Spleen (tissue), 11 donors: Measurements from ENCODE around the gene KDM4D. TPM values are rescaled to one million over a fixed set of nuclear protein-coding genes. Genes with fewer than 3 reads are reported as not detected.

ENCODE experiments used
- DNase-seq: peaks from one replicate; pipeline ENCODE4 v3.0.0-alpha.2; 2020
- H3K27ac ChIP-seq, 8 donors: fragments of 200-600 bp; sonication (generic) in 7 of 8; 1 replicate in 4 of 8; 2 replicates in 4 of 8; pipeline versions ENCODE4 v1.5.0 to v1.8.0; 2016 to 2021; ENCODE audit warnings: inconsistent platforms in 4 of 8, mild to moderate bottlenecking in 4 of 8, moderate library complexity in 1 of 8
- H3K27me3 ChIP-seq, 7 donors: fragments of 200-600 bp; sonication (generic) in 6 of 7; replicated peaks in 1 of 7; 1 replicate in 4 of 7; 2 replicates in 3 of 7; pipeline versions ENCODE4 v1.5.0 to v1.8.0; 2016 to 2021; ENCODE audit warnings: inconsistent platforms in 3 of 7, mild to moderate bottlenecking in 1 of 7
- H3K36me3 ChIP-seq, 6 donors: fragments of 200-600 bp; sonication (generic) in 5 of 6; 1 replicate in 4 of 6; 2 replicates in 2 of 6; pipeline versions ENCODE4 v1.5.0 to v1.8.0; 2016 to 2021; ENCODE audit warnings: inconsistent platforms in 2 of 6
- H3K4me1 ChIP-seq, 6 donors: fragments of 200-600 bp; sonication (generic) in 5 of 6; 1 replicate in 3 of 6; 2 replicates in 3 of 6; pipeline versions ENCODE4 v1.5.0 to v1.8.0; 2016 to 2021; ENCODE audit warnings: inconsistent platforms in 3 of 6
- H3K4me3 ChIP-seq, 8 donors: fragments of 200-600 bp; sonication (generic) in 7 of 8; 1 replicate in 4 of 8; 2 replicates in 4 of 8; pipeline versions ENCODE4 v1.5.0 to v1.8.0; 2016 to 2021; ENCODE audit warnings: inconsistent platforms in 4 of 8, mild to moderate bottlenecking in 4 of 8, moderate library complexity in 2 of 8
- H3K9me3 ChIP-seq, 8 donors: fragments of 200-600 bp; sonication (generic) in 7 of 8; 1 replicate in 4 of 8; 2 replicates in 4 of 8; pipeline versions ENCODE4 v1.5.0 to v1.8.0; 2016 to 2021; ENCODE audit warnings: inconsistent platforms in 4 of 8
- POLR2A ChIP-seq, 3 donors: fragments of 450-650 bp; IDR thresholded peaks; one replicate each; pipeline ENCODE4 v1.5.1; 2017; ENCODE audit warnings: antibody characterized with exemption in 3 of 3, mild to moderate bottlenecking in 1 of 3
- POLR2AphosphoS5 ChIP-seq, 3 donors: sonication (generic); formaldehyde crosslinking; IDR thresholded peaks; one replicate each; pipeline ENCODE4 v1.5.1; 2017; ENCODE audit warnings: antibody characterized with exemption in 3 of 3
- WGBS, 5 donors: extraction: QIAGEN DNeasy Blood & Tissue Kit in 3 of 5; methylation state at CpG; one replicate each; pipeline versions ENCODE4 v1.1.5 to v1.1.7; 2013 to 2018; 5-methylcytosine and 5-hydroxymethylcytosine counted together
- intact Hi-C: fragments of 100-400 bp; cut with DNase I; formaldehyde crosslinking; loops from one replicate; pipeline ENCODE4 v1.15.0; 2023; ENCODE audit warnings: low total_unique reads
- polyA plus RNA-seq, 3 donors: library from polyadenylated mRNA; stranded (reverse); fragments of 200-250 nt; gene quantifications; one replicate each; pipeline ENCODE4 v1.2.1, GENCODE V29; 2013
- total RNA-seq, 7 donors: library from RNA; depleted of rRNA in 3 of 7; stranded (reverse); fragments of >200 nt in 3 of 7; fragmentation: NEBNext Ultra II Directional in 4 of 7; extraction: Animal tissue kit (Norgen Biotek cat#: 25700) in 4 of 7; gene quantifications; one replicate each; pipeline versions ENCODE4 v1.1.0 to v1.2.1, GENCODE V29; 2016 to 2021
- TF ChIP-seq, protein P1 (sequence below), 11 experiments: fragments of 200-600 bp in 7 of 11; fragments of 450-650 bp in 4 of 11; sonication (generic) in 4 of 11; IDR thresholded peaks in 8 of 11; conservative IDR thresholded peaks in 3 of 11; 1 replicate in 7 of 11; 2 replicates in 4 of 11; pipeline versions ENCODE4 v1.4.0 to v1.8.0; 2016 to 2021; ENCODE audit warnings: antibody characterized with exemption in 11 of 11, inconsistent platforms in 4 of 11, mild to moderate bottlenecking in 1 of 11
- donor health status: healthy with polysubstance abuse.
- donor health status: DM: no; HTN: no; CAD: no; lungs with moderate emphysema.
- donor health status: DM: no; HTN: no; CAD: no.
- donor health status: Bipolar disorder and iron deficiency.
- donor health status: healthy.
- donor health status: DM: no; HTN: no; CAD: no.
- donor health status: DM: yes; HTN: yes; CAD: no.

KDM4D gene
- total and polyA plus RNA-seq, 10 donors = 0.39 to 2.8 (median 1.0) TPM

DNA sequence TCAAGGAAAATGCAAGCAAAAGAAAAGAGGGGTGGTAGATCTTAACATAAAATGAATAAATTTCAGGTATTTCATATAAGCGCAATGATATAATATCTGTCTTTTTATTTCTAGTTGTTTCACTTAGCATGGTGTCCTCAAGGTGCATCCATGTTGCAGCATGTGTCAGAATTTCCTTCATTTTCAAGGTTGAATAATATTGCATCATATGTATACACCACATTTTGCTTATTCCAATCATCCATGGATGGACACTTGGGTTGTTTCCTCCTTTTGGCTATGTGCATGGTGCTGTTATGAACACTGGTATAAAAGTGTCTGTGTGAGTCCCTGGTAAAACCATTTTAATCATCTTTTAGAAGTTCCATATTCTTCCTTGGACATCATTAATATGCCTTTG lies 68.7 kb downstream of the KDM4D start:
- H3K9me3 ChIP-seq = no peaks in the 10 kb centered on the region
- no peak overlapping the region for H3K27ac ChIP-seq
- DNase-seq = no peak
- intact Hi-C loops = no loop called here
- H3K27me3 ChIP-seq = peaks cover 0 to 35% (median 8%) of the 10 kb centered on the region in 7 donors
- 94 to 98% (median 96%) methylated on average over 1 of the region's 1 CpG for WGBS, 5 donors
- TF ChIP-seq POLR2A (IDR thresholded peaks at IDR 0.05) (no peak), POLR2AphosphoS5 (IDR thresholded peaks at IDR 0.05) (no peak)
- TF ChIP-seq, protein P1, sequence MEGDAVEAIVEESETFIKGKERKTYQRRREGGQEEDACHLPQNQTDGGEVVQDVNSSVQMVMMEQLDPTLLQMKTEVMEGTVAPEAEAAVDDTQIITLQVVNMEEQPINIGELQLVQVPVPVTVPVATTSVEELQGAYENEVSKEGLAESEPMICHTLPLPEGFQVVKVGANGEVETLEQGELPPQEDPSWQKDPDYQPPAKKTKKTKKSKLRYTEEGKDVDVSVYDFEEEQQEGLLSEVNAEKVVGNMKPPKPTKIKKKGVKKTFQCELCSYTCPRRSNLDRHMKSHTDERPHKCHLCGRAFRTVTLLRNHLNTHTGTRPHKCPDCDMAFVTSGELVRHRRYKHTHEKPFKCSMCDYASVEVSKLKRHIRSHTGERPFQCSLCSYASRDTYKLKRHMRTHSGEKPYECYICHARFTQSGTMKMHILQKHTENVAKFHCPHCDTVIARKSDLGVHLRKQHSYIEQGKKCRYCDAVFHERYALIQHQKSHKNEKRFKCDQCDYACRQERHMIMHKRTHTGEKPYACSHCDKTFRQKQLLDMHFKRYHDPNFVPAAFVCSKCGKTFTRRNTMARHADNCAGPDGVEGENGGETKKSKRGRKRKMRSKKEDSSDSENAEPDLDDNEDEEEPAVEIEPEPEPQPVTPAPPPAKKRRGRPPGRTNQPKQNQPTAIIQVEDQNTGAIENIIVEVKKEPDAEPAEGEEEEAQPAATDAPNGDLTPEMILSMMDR (IDR thresholded peaks at IDR 0.05 in 8 of 11, conservative IDR thresholded peaks at IDR 0.05 in 3 of 11) = no peak
- no peak overlapping the region for H3K4me3 ChIP-seq
- H3K4me1 ChIP-seq = no peaks in the 10 kb centered on the region
- H3K36me3 ChIP-seq = no peaks in the 10 kb centered on the region

DNA sequence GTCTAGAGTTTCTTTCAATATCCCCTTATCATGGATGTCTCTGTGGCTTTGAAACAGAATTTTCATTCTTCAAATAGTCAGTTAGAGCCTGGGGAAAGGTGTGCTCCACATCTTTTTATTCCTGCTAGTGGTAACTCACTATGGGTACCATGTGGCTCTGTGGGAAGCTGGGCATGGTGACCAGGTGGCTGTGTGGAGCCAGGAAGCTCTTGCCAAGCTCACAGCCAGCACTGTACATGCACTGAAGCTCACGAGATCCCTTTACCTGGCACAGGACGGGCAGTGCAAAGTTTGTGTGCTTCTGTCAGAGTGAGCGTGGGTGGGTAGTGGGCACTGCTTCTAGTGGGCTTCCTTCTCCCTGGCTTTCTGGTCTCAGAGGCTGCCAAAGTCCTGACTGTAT lies 69.4 kb downstream of the KDM4D start:
- H3K27me3 ChIP-seq = peaks cover 0 to 28% (median 2%) of the 10 kb centered on the region in 7 donors
- H3K9me3 ChIP-seq = no peaks in the 10 kb centered on the region
- intact Hi-C loops = no loop called here
- DNase-seq = no peak
- 82 to 91% (median 86%) methylated on average over 3 of the region's 3 CpGs for WGBS, 5 donors
- TF ChIP-seq, protein P1 (IDR thresholded peaks at IDR 0.05 in 8 of 11, conservative IDR thresholded peaks at IDR 0.05 in 3 of 11) = no peak
- TF ChIP-seq POLR2AphosphoS5 (IDR thresholded peaks at IDR 0.05) (no peak), POLR2A (IDR thresholded peaks at IDR 0.05) (no peak)
- no peak overlapping the region for H3K4me3 ChIP-seq
- no peaks in the 10 kb centered on the region for H3K36me3 ChIP-seq
- no peak overlapping the region for H3K27ac ChIP-seq
- no peaks in the 10 kb centered on the region for H3K4me1 ChIP-seq

DNA sequence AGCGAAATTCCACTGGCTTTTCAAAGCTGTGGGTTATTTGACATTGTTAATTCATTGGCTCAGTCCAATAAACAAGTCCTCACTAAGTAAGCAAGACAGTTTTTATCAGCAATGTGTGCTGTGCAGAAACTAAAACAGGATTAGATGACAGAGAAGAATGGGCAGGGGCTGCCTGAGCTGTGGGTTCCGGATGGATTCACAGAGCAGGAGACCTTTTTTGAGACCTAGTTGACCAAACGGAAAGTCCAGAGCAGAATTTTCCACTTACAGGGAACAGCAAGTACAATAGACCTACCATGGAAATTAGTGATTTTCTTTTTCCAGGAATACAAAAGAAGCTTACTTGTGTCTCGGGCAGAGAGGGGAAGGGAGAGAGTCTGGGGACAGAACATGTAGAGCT lies 70.5 kb downstream of the KDM4D start:
- WGBS, 5 donors = 74 to 87% (median 85%) methylated on average over 4 of the region's 4 CpGs
- H3K4me1 ChIP-seq = no peaks in the 10 kb centered on the region
- H3K4me3 ChIP-seq = no peak overlapping the region
- DNase-seq = no peak
- no peak overlapping the region for H3K27ac ChIP-seq
- H3K36me3 ChIP-seq = no peaks in the 10 kb centered on the region
- no peaks in the 10 kb centered on the region for H3K9me3 ChIP-seq
- TF ChIP-seq, protein P1 (IDR thresholded peaks at IDR 0.05 in 8 of 11, conservative IDR thresholded peaks at IDR 0.05 in 3 of 11) = no peak
- TF ChIP-seq POLR2AphosphoS5 (IDR thresholded peaks at IDR 0.05) (no peak), POLR2A (IDR thresholded peaks at IDR 0.05) (no peak)
- intact Hi-C loops = no loop called here
- H3K27me3 ChIP-seq = peaks cover 0 to 26% (median 0%) of the 10 kb centered on the region in 7 donors

DNA sequence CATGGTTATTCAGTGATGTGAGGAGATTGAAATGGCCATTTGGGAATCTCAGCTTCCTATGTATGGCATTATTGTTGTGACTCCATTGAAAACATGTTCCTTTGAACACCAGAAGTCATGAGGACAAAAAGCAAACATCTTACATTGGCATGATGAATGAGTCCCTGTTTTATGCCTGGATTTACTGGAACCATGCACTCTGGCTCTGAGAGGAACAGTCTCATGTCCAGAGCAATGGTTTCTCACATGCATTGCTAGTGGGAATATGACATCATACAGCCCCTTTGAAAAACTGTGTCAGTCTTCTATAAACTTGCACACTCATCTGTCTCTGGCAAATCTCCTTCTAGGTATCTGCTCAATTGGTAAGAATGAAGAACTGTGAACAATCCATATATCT lies 72.3 kb downstream of the KDM4D start:
- Histone ChIP-seq H3K27me3 (peaks cover 0 to 25% (median 0%) of the 10 kb centered on the region in 7 donors), H3K4me3 (no peak overlapping the region), H3K36me3 (no peaks in the 10 kb centered on the region), H3K4me1 (no peaks in the 10 kb centered on the region), H3K9me3 (no peaks in the 10 kb centered on the region), H3K27ac (no peak overlapping the region)
- intact Hi-C loops = no loop called here
- DNase-seq = no peak
- TF ChIP-seq POLR2A (IDR thresholded peaks at IDR 0.05) (no peak), POLR2AphosphoS5 (IDR thresholded peaks at IDR 0.05) (no peak)
- TF ChIP-seq, protein P1 (IDR thresholded peaks at IDR 0.05 in 8 of 11, conservative IDR thresholded peaks at IDR 0.05 in 3 of 11) = no peak

Other genes starting within 250 kb of the KDM4D start
- 10 to 100 TPM; 24.8 to 43.9 (median 32.3) TPM for gene AMOTL1, start 205.4 kb upstream of the KDM4D start, total RNA-seq
- 1 to 10 TPM; 1.4 to 4.8 (median 1.6) TPM for gene AMOTL1, start 205.4 kb upstream of the KDM4D start, polyA plus RNA-seq
- 10 to 100 TPM; 40.6 to 64.5 (median 57.4) TPM for gene CWC15, start 153 bp upstream of the KDM4D start, total RNA-seq
- 10 to 100 TPM; 66.8 to 95.0 (median 83.3) TPM for gene CWC15, start 153 bp upstream of the KDM4D start, polyA plus RNA-seq
- gene KDM4E, start 51.5 kb downstream of the KDM4D start, total RNA-seq = not detected
- not detected for gene KDM4E, start 51.5 kb downstream of the KDM4D start, polyA plus RNA-seq
- not detected for gene KDM4F, start 75.7 kb downstream of the KDM4D start, total RNA-seq
- not detected for gene KDM4F, start 75.7 kb downstream of the KDM4D start, polyA plus RNA-seq
- gene SRSF8, start 93.2 kb downstream of the KDM4D start, total RNA-seq = 10 to 100 TPM; 38.1 to 63.9 (median 55.7) TPM
- 10 to 100 TPM; 59.6 to 63.3 (median 62.6) TPM for gene SRSF8, start 93.2 kb downstream of the KDM4D start, polyA plus RNA-seq
- gene ENDOD1, start 116.1 kb downstream of the KDM4D start, total RNA-seq = 10 to 100 TPM; 34.3 to 80.5 (median 70.5) TPM
- gene ENDOD1, start 116.1 kb downstream of the KDM4D start, polyA plus RNA-seq = 10 to 100 TPM in 1 of 3 donors, 1 to 10 TPM in 2; 6.3 to 12.5 (median 9.8) TPM